Activated T-cell treated with anti-CD3 and anti-CD28 coated beads, Interleukin-2, amount 50 U/mL, for 72 hours (primary cell): ENCODE data around the gene STING1. TPM values are rescaled to one million over a fixed set of nuclear protein-coding genes. Genes with fewer than 3 reads are reported as not detected.
A peak's percentile ranks its signal among the peaks of the same experiment; 100 is the strongest.
"Not testable (repeated sequence)": the region's sequence is repeated elsewhere in the genome, so short reads cannot be mapped to it uniquely, and the experiment has no call there.

Experiments
- ATAC-seq, 2 donors: fragments of 150-1000 bp; cut with Tn5 transposase; replicated peaks in 1 of 2; 2 replicates each; pipeline ENCODE4 v1.10.0; 2021; ENCODE audit warnings: moderate library complexity in 2 of 2, mild to moderate bottlenecking in 1 of 2
- DNase-seq, 2 donors: peaks; one replicate each; pipeline ENCODE4 v3.0.0; 2021 to 2022; ENCODE audit warnings: mixed read lengths in 1 of 2
- H3K27ac Mint-ChIP-seq: one replicate; pipeline ENCODE4 v1.8.0; 2022; ENCODE audit warnings: mild to moderate bottlenecking, moderate library complexity, mixed read lengths
- H3K27me3 Mint-ChIP-seq: one replicate; pipeline ENCODE4 v1.8.0; 2022; ENCODE audit warnings: low read depth, mixed read lengths
- H3K36me3 Mint-ChIP-seq, 2 donors: one replicate each; pipeline ENCODE4 v1.8.0; 2022; ENCODE audit warnings: mixed read lengths in 2 of 2, mild to moderate bottlenecking in 1 of 2; ENCODE audit not compliant: insufficient read depth in 2 of 2
- H3K4me1 Mint-ChIP-seq: one replicate; pipeline ENCODE4 v1.8.0; 2022; ENCODE audit warnings: low read depth, mixed read lengths
- H3K4me3 Mint-ChIP-seq, 2 donors: one replicate each; pipeline ENCODE4 v1.8.0; 2022; ENCODE audit warnings: mild to moderate bottlenecking in 2 of 2, mixed read lengths in 2 of 2, moderate library complexity in 2 of 2
- H3K9me3 Mint-ChIP-seq, 2 donors: one replicate each; pipeline ENCODE4 v1.8.0; 2022; ENCODE audit warnings: mixed read lengths in 2 of 2
- total RNA-seq, 2 donors: library from RNA; stranded (reverse); gene quantifications; one replicate each; pipeline ENCODE4 v1.2.3, GENCODE V29; 2022

The STING1 gene
- 100 to 1,000 TPM in 1 of 2 donors, 10 to 100 TPM in 1; 98.6 to 230 TPM for total RNA-seq

DNA sequence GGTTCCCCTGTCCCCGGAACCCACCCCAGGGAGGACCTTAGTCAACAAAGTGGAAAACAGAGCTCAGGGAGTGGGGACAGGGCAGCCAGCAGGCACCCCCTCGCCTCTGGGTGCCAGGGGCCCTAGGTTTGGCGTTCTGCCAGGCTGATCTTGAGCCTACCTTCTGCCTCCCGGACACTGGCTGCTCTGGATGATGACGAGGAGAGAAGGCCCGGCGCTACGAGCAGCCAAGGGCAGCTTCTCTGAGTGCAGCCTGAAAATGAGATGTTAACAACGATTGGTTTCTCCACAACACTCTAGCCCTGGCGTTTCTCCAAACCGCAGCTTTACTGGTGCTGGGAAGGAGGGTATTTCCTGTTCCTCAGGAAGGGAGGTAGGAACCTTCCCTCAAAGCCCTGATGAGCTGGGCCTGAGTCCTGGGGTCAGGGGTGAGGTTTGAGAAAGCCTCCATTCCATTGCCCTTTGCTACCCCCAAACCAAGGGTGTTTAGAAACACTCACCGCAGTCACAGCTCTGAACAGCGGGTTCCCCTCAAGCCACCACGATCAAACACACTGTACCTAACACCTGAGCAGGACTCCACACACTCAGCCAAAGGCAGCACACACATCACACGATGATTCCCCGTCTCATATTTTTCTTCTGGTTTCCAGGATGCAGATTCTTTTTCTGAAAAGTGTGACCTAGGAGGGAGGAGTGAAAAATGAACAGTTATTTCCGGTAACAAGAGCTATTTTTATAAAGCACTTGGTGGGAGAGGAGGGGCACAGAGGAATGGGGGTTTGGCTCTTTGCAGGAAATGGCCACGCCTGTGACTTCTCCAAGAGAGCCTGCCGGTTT lies at the start of gene STING1:
Gene STING1 (minus strand): TSS at position 709 of the 840 bp plus-strand sequence. CDS start 1,054 bp downstream, outside the sequence.
- DNase-seq (peak; percentile 66 to 76), ATAC-seq (peak; percentile 68 to 81)
- H3K4me3 Mint-ChIP-seq: peak within 1 kb of the TSS; percentile 80 to 94
- peak within 1 kb of the TSS; percentile 98 for H3K27ac Mint-ChIP-seq
- peaks cover 48% of the 10 kb centered on the region for H3K4me1 Mint-ChIP-seq
- no peaks in the 10 kb centered on the region for H3K27me3 Mint-ChIP-seq
- no peaks in the 10 kb centered on the region for H3K9me3 Mint-ChIP-seq
- H3K36me3 Mint-ChIP-seq: peaks cover 14 to 20% of the 10 kb centered on the region in 2 donors

DNA sequence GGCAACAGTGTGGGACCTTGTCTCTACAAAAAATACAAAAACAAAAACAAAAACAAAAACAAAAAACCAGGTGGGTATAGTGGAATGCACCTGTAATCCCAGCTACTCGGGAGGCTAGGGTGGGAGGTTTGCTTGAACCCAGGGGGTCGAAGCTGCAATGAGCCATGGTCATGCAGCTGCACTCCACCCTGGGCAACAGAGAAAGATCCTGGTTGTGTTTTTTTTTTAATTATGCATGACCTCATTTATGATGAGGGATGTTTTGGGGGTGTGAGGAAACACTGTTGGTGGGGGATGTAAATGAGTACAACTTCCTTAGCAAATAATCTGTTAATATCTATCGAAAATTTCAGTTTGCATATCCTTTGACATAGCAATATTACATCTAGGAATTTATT lies 49.2 kb upstream of the STING1 start:
- ATAC-seq (no peak), DNase-seq (no peak)
- Mint-ChIP-seq H3K9me3 (no peaks in the 10 kb centered on the region), H3K4me3 (no peak overlapping the region), H3K27ac (no peak overlapping the region), H3K4me1 (no peaks in the 10 kb centered on the region), H3K36me3 (no peaks in the 10 kb centered on the region), H3K27me3 (no peaks in the 10 kb centered on the region)

DNA sequence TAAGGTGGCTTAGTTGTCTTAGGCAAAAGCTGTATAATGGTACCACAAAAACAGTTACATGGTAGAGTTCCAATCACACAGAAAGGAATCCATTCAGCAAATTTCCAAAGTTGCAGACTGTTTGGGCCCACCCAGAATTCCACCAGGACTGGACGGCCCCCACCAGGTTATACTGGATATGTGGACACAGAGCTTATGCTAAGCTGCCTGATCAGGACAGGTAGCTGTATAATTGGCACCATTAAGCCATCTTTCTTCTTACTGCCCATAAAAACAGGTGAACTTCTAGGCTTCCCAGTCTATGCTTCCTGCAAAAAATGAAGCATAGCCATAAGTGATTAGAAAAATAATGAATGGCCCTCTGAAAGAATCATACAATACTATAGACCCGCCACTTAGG lies 47.5 kb upstream of the STING1 start:
- not testable (repeated sequence) for H3K27ac Mint-ChIP-seq, H3K4me3 Mint-ChIP-seq, DNase-seq, H3K27me3 Mint-ChIP-seq, H3K4me1 Mint-ChIP-seq, H3K36me3 Mint-ChIP-seq, H3K9me3 Mint-ChIP-seq, ATAC-seq

DNA sequence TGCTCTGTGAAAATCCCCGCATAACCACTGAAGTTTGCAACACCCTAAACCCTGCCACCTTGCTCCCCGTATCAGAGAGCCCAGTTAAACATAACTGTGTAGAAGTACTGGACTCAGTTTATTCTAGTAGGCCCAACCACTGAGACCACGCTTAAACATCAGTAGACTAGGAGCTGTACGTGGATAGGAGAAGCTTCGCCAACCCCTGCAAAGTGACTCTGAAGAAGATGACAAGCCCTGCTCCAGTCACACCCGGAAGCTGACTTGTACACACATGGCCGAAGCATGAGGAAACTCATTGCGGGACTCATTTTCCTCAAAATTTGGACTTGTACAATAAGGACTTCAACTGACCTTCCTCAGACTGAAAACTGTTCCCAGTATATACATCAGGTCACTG lies 46.1 kb upstream of the STING1 start:
- H3K4me1 Mint-ChIP-seq, H3K9me3 Mint-ChIP-seq, ATAC-seq, H3K4me3 Mint-ChIP-seq, DNase-seq, H3K27ac Mint-ChIP-seq, H3K27me3 Mint-ChIP-seq, H3K36me3 Mint-ChIP-seq: not testable (repeated sequence)

DNA sequence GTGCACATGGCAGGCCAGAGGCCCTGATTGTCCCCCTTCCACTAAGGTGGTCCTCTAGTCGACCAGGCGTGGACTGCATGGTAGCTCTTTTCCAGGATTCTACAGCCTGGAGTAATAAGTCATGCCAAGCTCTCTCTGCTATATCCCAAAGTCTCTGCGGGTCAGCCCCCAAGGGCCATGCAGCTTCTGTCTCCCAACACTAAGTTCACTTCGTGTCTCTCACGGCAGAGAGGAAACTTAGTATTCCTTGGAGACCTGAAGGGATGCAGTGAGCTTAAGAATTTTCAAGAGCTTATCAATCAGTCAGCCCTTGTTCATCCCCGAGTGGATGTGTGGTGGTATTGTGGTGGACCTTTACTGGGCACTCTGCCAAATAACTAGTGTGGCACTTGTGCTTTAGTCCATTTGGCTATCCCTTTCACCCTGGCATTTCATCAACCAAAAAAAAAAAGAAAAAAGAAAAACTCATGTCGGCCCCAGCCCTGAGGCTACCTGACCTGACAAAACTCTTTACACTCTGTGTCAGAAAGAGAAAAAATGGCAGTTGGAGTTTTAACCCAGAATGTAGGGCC lies 45.4 kb upstream of the STING1 start:
- ATAC-seq, H3K27ac Mint-ChIP-seq, H3K4me3 Mint-ChIP-seq: not testable (repeated sequence)

DNA sequence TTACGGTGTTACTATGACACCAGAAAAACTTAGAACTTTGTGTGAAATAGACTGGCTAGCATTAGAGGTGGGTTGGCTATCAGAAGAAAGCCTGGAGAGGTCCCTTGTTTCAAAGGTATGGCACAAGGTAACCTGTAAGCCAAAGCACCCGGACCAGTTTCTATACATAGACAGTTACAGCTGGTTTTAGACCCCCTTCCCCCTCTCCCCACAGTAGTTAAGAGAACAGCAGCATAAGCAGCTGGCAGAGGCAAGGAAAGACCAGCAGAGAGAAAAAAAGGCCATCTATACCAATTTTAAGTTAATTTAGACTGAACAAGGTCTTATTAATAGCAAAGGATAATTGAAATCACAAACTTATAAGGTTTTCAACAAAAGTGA lies 44.5 kb upstream of the STING1 start:
- not testable (repeated sequence) for H3K27ac Mint-ChIP-seq, H3K36me3 Mint-ChIP-seq, ATAC-seq, H3K4me3 Mint-ChIP-seq, H3K9me3 Mint-ChIP-seq, H3K4me1 Mint-ChIP-seq, H3K27me3 Mint-ChIP-seq, DNase-seq

More for the DNA sequence above, 45.4 kb upstream of the STING1 start:
- DNase-seq, H3K27me3 Mint-ChIP-seq, H3K36me3 Mint-ChIP-seq, H3K4me1 Mint-ChIP-seq, H3K9me3 Mint-ChIP-seq: not testable (repeated sequence)

DNA sequence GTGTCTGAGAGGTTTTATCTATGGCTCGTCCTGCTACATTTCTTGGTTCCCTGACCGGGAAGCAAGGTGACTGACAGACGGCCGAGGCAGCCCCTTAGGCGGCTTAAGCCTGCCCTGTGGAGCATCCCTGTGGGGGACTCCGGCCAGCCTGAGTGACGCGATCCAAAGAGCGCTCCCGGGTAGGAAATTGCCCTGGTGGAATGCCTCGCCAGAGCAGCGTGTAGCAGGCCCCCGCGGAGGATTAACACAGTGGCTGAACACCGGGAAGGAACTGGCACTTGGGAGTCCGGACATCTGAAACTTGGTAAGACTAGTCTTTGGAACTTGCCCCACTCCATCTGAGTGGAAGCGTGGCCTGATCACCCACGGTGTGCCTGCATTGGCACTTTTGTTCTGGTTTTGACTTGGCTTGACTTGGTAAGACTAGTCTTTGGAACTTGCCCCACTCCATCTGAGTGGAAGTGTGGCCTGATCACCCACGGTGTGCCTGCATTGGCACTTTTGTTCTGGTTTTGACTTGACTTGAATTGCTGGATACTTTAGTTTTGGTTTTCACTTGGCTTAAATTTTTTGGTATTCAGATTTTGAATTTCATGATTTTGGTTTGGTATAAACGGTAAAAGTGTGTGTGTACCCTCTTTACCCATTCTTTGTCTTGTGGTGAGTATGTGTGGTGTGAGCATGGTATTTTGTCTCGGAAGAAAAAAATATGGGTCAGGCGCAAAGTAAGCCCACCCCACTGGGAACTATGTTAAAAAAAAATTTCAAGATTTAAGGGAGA lies 43.9 kb upstream of the STING1 start:
- not testable (repeated sequence) for H3K4me3 Mint-ChIP-seq

DNA sequence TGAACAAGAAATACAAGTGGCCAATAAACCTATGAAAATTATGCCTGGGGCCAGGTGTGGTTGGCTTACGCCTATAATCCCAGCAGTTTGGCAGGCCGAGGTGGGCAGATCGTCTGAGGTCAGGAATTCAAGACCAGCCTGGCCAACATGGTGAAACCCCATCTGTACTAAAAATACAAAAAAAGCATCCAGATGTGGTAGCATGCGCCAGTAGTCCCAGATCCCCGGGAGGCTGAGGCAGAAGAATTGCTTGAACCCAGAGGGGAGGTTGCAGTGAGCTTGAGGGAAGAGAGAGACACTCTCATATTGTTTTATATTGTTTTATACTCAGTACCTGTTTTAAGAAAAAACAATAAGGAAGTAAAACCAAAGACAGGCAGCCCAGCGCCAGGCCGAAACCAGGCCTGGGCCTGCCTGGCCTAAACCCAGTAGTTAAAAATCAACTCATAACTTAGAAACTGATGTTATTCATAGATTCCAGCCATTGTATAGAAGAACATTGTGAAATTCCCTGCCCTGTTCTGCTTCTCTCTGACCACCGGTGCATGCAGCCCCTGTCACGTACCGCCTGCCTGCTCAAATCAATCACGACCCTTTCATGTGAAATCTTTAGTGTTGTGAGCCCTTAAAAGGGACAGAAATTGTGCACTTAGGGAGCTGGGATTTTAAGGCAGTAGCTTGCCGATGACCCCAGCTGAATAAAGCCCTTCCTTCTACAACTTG lies 43.2 kb upstream of the STING1 start:
- not testable (repeated sequence) for H3K27me3 Mint-ChIP-seq, H3K4me3 Mint-ChIP-seq, ATAC-seq, H3K36me3 Mint-ChIP-seq, H3K4me1 Mint-ChIP-seq, H3K9me3 Mint-ChIP-seq, H3K27ac Mint-ChIP-seq, DNase-seq

More for the DNA sequence above, 43.9 kb upstream of the STING1 start:
- not testable (repeated sequence) for H3K27ac Mint-ChIP-seq, H3K36me3 Mint-ChIP-seq, DNase-seq, H3K4me1 Mint-ChIP-seq, ATAC-seq, H3K9me3 Mint-ChIP-seq, H3K27me3 Mint-ChIP-seq

DNA sequence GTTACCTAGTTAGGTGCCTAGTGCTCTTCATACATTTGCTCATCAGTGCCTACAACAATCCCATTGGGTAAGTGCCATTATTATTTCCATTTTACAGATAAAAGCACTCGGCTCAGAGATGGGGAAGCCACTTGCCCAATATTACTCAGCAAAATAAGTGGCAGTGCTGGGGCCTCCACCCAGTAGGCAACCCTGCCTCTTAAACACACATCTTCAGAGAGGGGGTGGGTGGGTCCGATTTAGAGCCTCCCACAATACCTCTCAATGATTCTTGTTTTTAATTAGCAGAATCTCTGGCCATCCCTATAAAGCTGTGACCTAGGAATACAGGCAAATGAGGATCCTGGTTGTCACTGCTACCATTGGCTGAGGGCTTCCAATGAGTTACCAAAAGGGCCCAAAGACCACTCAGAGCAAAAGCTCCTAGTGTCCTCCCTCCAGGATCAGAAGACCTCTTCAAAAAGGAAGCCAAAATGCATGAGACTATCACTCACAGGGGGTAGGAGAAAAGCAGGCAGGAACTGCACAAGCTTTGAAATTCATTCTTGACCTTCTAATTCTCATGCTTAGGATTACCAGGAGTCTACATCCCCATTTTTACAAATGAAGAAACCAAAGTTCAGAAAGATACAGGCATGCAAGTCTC lies 42.5 kb upstream of the STING1 start:
- Mint-ChIP-seq H3K36me3 (no peaks in the 10 kb centered on the region), H3K9me3 (no peaks in the 10 kb centered on the region), H3K4me3 (no peak overlapping the region), H3K27me3 (no peaks in the 10 kb centered on the region), H3K4me1 (no peaks in the 10 kb centered on the region), H3K27ac (no peak overlapping the region)
- DNase-seq: no peak
- ATAC-seq: no peak

DNA sequence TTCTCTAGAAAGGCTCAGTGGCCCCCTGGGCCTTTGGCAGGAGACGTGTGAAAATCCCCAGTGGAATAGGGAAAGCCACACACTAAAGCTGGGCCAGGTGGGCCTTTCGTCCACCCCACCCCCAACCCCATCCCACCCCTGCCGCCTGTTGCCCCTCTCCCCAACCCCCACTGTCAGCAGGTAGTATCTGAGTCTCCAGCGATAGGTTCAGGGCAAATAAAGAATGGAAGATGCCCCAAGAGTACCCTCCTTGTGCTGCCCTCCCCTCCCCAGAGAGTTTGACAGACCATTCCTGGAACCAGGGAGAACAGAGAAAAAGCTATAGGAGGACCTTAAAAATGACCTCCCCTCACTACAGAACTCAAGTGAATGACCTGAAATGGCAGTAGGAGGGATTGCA lies 41.9 kb upstream of the STING1 start:
- no peak overlapping the region for H3K4me3 Mint-ChIP-seq
- peaks cover 3% of the 10 kb centered on the region for H3K4me1 Mint-ChIP-seq
- no peak overlapping the region for H3K27ac Mint-ChIP-seq
- H3K9me3 Mint-ChIP-seq: no peaks in the 10 kb centered on the region
- H3K36me3 Mint-ChIP-seq: no peaks in the 10 kb centered on the region
- H3K27me3 Mint-ChIP-seq: no peaks in the 10 kb centered on the region
- ATAC-seq (no peak), DNase-seq (no peak)

DNA sequence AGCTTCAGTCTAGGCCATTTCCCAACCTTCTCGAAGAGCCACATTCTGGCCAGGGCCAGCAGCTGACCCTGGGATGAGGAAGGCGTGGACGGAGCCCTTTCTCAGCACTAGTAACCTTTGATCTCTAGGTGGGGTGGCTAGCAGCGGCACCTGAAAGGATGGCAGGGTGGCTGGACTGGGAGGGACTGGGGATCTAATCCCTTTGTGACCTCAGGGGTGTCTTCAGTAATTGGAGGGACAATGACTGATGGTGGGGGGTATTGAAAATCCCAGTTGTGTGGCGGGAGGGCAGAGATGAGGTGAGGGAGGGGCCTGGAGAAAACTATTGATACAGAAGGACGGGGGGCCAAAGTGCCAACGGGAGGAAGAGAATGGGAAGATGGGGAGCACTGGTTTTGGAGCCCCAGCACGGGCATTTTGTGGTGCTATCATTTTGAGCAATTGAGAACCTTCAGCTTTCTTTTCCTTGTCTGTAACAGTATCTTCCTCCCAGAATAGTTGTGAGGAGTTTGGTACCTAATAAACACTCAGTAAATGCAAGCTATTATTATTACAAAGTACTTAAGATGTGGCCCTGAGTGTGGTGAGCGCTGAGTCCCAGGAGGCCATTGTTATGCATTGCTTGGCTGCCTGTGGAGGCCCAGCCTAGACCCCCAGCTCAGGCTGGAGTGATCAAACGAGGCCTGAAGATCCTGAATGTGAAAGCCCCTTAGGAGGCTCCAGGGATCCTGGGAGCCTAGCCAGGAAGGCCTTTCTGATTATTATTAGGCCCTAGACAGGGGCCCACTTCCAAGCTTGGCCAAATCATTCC lies 41.3 kb upstream of the STING1 start:
- ATAC-seq (no peak), DNase-seq (no peak)
- no peak overlapping the region for H3K4me3 Mint-ChIP-seq
- H3K36me3 Mint-ChIP-seq: no peaks in the 10 kb centered on the region
- H3K27ac Mint-ChIP-seq: no peak overlapping the region
- H3K27me3 Mint-ChIP-seq: no peaks in the 10 kb centered on the region
- H3K9me3 Mint-ChIP-seq: no peaks in the 10 kb centered on the region
- H3K4me1 Mint-ChIP-seq: peaks cover 9% of the 10 kb centered on the region
